T-cell (primary cell): Measurements from ENCODE around the gene PABPC4L. TPM values are rescaled to one million over a fixed set of nuclear protein-coding genes. Genes with fewer than 3 reads are reported as not detected.

Source experiments
- ATAC-seq, 4 experiments: fragments of 200-7000 bp in 3 of 4; fragments of 150-1000 bp in 1 of 4; cut with Tn5 transposase; replicated peaks in 1 of 4; 1 replicate in 3 of 4; 2 replicates in 1 of 4; pipeline ENCODE4 v1.10.0; 2021; ENCODE audit warnings: moderate library complexity in 3 of 4, mild to moderate bottlenecking in 2 of 4, moderate number of reproducible peaks in 1 of 4
- CTCF ChIA-PET, 2 donors: fragments of 300-600 bp; sonication (Branson Sonifier 250); formaldehyde crosslinking; loops; one replicate each; lab custom pipeline; 2022; ENCODE audit warnings: antibody characterized with exemption in 2 of 2; lab: Charles Lee
- POLR2A ChIA-PET, 2 donors: fragments of 300-600 bp; sonication (Branson Sonifier 250); formaldehyde crosslinking; loops; one replicate each; lab custom pipeline; 2022; ENCODE audit warnings: antibody characterized with exemption in 2 of 2; lab: Charles Lee
- DNase-seq, 35 experiments: peaks; one replicate each; pipeline versions ENCODE4 v3.0.0 to v3.0.0-alpha.2; 2013 to 2023
- H3K27ac ChIP-seq: one replicate; pipeline ENCODE4 v1.5.1; 2013; ENCODE audit warnings: low read length
- H3K27me3 ChIP-seq, 2 experiments: replicated peaks in 1 of 2; 1 replicate in 1 of 2; 2 replicates in 1 of 2; pipeline versions ENCODE4 v1.6.1 to v1.7.0; 2013; ENCODE audit warnings: low read length in 1 of 2, mixed read lengths in 1 of 2; ENCODE audit not compliant: control insufficient read depth in 2 of 2, insufficient read depth in 2 of 2; ENCODE audit errors: extremely low read depth in 1 of 2
- H3K36me3 ChIP-seq, 2 donors: 1 replicate in 1 of 2; 2 replicates in 1 of 2; pipeline versions ENCODE4 v1.6.1 to v1.7.0; 2013; ENCODE audit warnings: low read length in 1 of 2; ENCODE audit not compliant: control insufficient read depth in 2 of 2, insufficient read depth in 1 of 2; ENCODE audit errors: extremely low read depth in 1 of 2
- H3K4me1 ChIP-seq, 2 experiments: 1 replicate in 1 of 2; 2 replicates in 1 of 2; pipeline versions ENCODE4 v1.6.1 to v1.7.0; 2013; ENCODE audit warnings: low read length in 2 of 2, mixed read lengths in 1 of 2; ENCODE audit not compliant: insufficient read depth in 2 of 2, control insufficient read depth in 1 of 2; ENCODE audit errors: extremely low read depth in 1 of 2
- H3K4me3 ChIP-seq, 2 donors: 1 replicate in 1 of 2; 2 replicates in 1 of 2; pipeline versions ENCODE4 v1.5.1 to v1.7.0; 2013; ENCODE audit warnings: mild to moderate bottlenecking in 2 of 2, low read length in 1 of 2, moderate library complexity in 1 of 2; ENCODE audit not compliant: control insufficient read depth in 1 of 2; ENCODE audit errors: extremely low read depth in 1 of 2
- H3K9me3 ChIP-seq: 2 replicates; pipeline ENCODE4 v1.7.0; 2013
- H3K27ac Mint-ChIP-seq, 2 donors: one replicate each; pipeline ENCODE4 v1.8.0; 2020 to 2021; ENCODE audit warnings: mild to moderate bottlenecking in 2 of 2, mixed read lengths in 2 of 2
- H3K27me3 Mint-ChIP-seq, 2 donors: one replicate each; pipeline ENCODE4 v1.8.0; 2021 to 2022; ENCODE audit warnings: mixed read lengths in 2 of 2
- H3K36me3 Mint-ChIP-seq: one replicate; pipeline ENCODE4 v1.8.0; 2021; ENCODE audit warnings: mixed read lengths
- H3K4me1 Mint-ChIP-seq, 3 donors: one replicate each; pipeline ENCODE4 v1.8.0; 2020 to 2022; ENCODE audit warnings: mixed read lengths in 3 of 3, mild to moderate bottlenecking in 1 of 3
- H3K4me3 Mint-ChIP-seq, 3 donors: one replicate each; pipeline ENCODE4 v1.8.0; 2020 to 2022; ENCODE audit warnings: mild to moderate bottlenecking in 3 of 3, mixed read lengths in 3 of 3, moderate library complexity in 3 of 3
- H3K9me3 Mint-ChIP-seq, 3 donors: one replicate each; pipeline ENCODE4 v1.8.0; 2020 to 2022; ENCODE audit warnings: mixed read lengths in 3 of 3
- WGBS: methylation state at CpG from one replicate; pipeline ENCODE4 v1.1.5; 2013; ENCODE audit warnings: missing lambda C conversion rate; ENCODE audit not compliant: insufficient coverage; 5-methylcytosine and 5-hydroxymethylcytosine counted together
- total RNA-seq, 35 experiments: library from RNA in 6 of 35; stranded (reverse) in 6 of 35; fragments of 120-200 nt in 1 of 35; gene quantifications; one replicate each; pipeline versions ENCODE4 v1.2.1 to v1.2.4 and lab custom pipeline; 2013 to 2026

The PABPC4L gene
- under 1 TPM in 1 of 5 donors, not detected in 4; 0.06 TPM for total RNA-seq
- 0.02 TPM for total RNA-seq (2013)
- total RNA-seq (lab: John Stamatoyannopoulos, UW): 0 to 0.06 (median 0) reads per million in 29 experiments

DNA sequence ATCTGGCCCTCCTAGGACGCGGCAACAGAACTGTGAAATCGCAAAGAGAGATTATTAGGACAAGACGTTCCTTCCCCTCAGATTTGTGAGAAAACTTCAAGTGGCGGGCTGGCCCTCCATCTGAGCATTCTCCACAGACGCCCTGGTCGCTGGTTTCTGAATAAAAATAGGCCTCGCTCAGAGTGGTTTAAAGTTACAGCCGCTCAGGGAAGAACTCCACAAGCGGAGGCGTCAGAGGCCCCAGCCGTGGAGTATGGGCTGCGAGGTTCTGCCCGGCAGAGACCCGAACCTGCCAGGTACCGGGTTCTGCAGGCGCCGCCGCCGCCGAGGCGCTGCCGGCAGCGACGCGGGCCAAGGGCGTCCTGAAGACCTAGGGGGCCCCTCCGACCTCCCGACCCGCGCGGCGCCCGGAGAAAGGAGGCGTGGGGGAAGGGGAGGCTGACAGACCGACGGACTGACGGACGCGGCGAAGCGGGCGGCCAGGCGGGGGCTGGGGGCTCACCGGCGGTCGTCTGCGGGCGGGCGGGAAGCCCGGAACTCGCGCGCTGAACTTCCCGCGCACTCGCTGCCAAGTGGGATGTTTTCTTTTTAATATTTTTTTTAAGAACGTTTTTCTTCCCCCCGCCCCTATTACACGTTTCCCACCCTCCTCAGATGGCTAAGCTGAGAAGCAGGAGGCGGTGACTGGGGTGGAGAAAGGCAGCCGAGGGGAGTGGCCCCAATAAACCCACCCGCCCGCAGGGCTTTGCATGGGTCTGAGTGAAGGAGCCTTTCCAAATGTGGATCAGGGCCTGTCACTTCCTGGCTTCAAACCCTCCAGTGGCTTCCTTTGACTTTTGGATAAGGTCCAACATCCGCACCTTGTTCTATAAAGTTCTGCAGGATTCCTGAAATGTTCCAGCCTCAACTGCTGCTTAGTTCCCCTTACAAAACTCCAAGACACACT, at the start of gene PABPC4L:
Gene PABPC4L (minus strand): TSS at position 574 of the 946 bp plus-strand sequence. CDS start 770 bp downstream, outside the sequence.
- Mint-ChIP-seq H3K27ac (no peak within 1 kb of the TSS), H3K27me3 (no peaks in the 10 kb centered on the region), H3K36me3 (no peaks in the 10 kb centered on the region), H3K9me3 (peaks cover 1 to 9% (median 4%) of the 10 kb centered on the region in 3 donors), H3K4me3 (no peak within 1 kb of the TSS), H3K4me1 (no peaks in the 10 kb centered on the region)
- Histone ChIP-seq H3K4me3 (peak within 1 kb of the TSS in 1 of 2 donors; percentile 69), H3K27ac (no peak within 1 kb of the TSS), H3K36me3 (no peaks in the 10 kb centered on the region), H3K4me1 (no peaks in the 10 kb centered on the region), H3K27me3 (peaks cover 0 to 5% of the 10 kb centered on the region in 2 experiments), H3K9me3 (no peaks in the 10 kb centered on the region)
- POLR2A ChIA-PET: no interaction called here
- ATAC-seq: no peak
- no peak for DNase-seq
- CTCF ChIA-PET: no interaction called here
- WGBS: 15% methylated on average over 39 of the region's 65 CpGs

- H3K4me3 ChIP-seq: no peak overlapping the region
- Mint-ChIP-seq H3K27ac (no peak overlapping the region), H3K4me3 (no peak overlapping the region), H3K9me3 (peaks cover 0 to 25% (median 10%) of the 10 kb centered on the region in 3 donors), H3K4me1 (no peaks in the 10 kb centered on the region), H3K36me3 (no peaks in the 10 kb centered on the region), H3K27me3 (no peaks in the 10 kb centered on the region)
- H3K27me3 ChIP-seq: no peaks in the 10 kb centered on the region
- DNase-seq (no peak), ATAC-seq (no peak)
- no peaks in the 10 kb centered on the region for H3K36me3 ChIP-seq
- no peak overlapping the region for H3K27ac ChIP-seq
- H3K4me1 ChIP-seq: no peaks in the 10 kb centered on the region
- WGBS: no CpG with 5 or more reads among the region's 1 CpG
- POLR2A ChIA-PET: no interaction called here
- CTCF ChIA-PET: no interaction called here
- H3K9me3 ChIP-seq: no peaks in the 10 kb centered on the region
Observed at GRCh38 chr4:134251322-134251721, 49.7 kb upstream of the PABPC4L start.

DNA sequence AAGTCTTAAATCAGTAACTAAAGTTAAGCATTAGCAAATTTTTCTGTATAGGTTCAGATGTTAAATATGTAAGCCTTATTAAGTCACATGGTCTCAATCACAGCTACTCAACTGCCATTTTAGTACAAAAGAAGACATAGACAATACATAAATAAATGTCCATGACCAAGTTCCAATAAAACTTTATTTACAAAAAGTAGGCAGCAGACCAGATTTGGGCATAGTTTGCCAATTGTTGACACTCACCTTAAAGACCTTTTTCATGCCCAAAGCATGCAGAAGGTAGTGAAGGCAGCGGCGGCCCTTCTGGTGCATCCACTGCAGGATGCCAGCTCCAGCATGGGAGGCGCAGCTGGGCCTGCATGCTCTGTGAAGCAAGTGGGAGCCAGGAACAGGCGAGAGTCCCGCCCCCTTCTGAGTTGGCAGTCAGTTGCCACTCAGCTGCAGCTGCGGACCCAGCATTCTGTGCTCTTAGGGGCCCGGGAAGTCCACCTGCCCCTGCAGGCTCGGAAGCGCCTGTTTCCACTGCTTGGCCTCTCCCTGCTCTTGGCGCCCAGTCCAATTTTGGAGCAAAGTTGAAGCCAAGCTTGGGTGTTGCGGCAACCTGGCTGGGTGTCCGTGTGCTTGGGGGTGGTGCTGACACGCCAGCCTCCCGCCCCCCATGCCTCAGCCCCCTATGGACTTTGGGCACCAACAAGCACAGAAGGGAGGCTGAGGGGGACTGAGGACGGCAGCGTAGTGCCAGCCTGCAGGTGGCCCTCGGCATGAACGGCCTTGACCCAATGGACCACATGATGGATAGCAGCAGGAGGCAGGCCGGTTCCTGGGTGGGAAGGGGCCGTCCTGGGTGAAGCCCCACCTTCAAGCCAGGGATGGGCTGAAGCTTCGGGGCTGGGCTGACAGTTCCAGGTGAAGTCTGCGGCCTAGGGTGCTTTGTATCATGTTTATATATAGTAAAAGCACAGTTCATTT, 42.4 kb upstream of the PABPC4L start:
- Histone ChIP-seq H3K36me3 (no peaks in the 10 kb centered on the region), H3K9me3 (no peaks in the 10 kb centered on the region), H3K4me1 (no peaks in the 10 kb centered on the region), H3K4me3 (no peak overlapping the region), H3K27ac (no peak overlapping the region), H3K27me3 (no peaks in the 10 kb centered on the region)
- Mint-ChIP-seq H3K4me1 (no peaks in the 10 kb centered on the region), H3K27me3 (no peaks in the 10 kb centered on the region), H3K9me3 (peaks cover 8 to 30% (median 12%) of the 10 kb centered on the region in 3 donors), H3K36me3 (no peaks in the 10 kb centered on the region), H3K27ac (no peak overlapping the region), H3K4me3 (no peak overlapping the region)
- CTCF ChIA-PET: no interaction called here
- POLR2A ChIA-PET: no interaction called here
- ATAC-seq (no peak), DNase-seq (no peak)
- WGBS: 86% methylated on average over 19 of the region's 22 CpGs

GRCh38 chr4:134219043-134219442, 17.5 kb upstream of the PABPC4L start:
- Histone ChIP-seq H3K4me1 (no peaks in the 10 kb centered on the region), H3K27me3 (no peaks in the 10 kb centered on the region), H3K9me3 (no peaks in the 10 kb centered on the region), H3K4me3 (no peak overlapping the region), H3K27ac (no peak overlapping the region), H3K36me3 (no peaks in the 10 kb centered on the region)
- ChIA-PET POLR2A (no interaction called here), CTCF (no interaction called here)
- Mint-ChIP-seq H3K4me1 (no peaks in the 10 kb centered on the region), H3K27ac (no peak overlapping the region), H3K9me3 (peaks cover 4 to 18% (median 13%) of the 10 kb centered on the region in 3 donors), H3K36me3 (no peaks in the 10 kb centered on the region), H3K27me3 (no peaks in the 10 kb centered on the region), H3K4me3 (no peak overlapping the region)
- no peak for ATAC-seq
- WGBS: no CpG with 5 or more reads among the region's 3 CpGs
- DNase-seq: no peak

DNA sequence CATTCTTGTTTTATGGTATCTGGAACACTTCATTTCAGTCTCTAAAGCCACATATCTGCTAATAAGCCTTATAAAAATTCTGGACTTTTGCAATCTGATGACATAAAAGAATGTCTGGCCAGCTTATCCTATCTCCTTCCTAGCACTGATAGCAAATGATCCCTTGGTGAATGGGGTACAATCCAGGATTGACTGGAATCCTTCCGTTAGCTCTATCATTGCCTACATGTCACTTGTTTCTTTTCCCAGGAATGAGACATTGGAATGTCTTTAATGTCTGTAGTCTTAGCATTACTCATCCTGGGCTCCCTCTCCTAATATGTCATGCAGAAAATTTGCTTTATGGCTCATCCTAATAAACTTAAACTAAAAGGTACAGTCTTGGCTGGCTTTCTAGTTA, 14.8 kb upstream of the PABPC4L start:
- WGBS: no CpG with 5 or more reads among the region's 1 CpG
- POLR2A ChIA-PET: no interaction called here
- H3K27ac Mint-ChIP-seq: no peak overlapping the region
- no peaks in the 10 kb centered on the region for H3K36me3 Mint-ChIP-seq
- no peak overlapping the region for H3K4me3 Mint-ChIP-seq
- Histone ChIP-seq H3K36me3 (no peaks in the 10 kb centered on the region), H3K4me3 (no peak overlapping the region), H3K27me3 (no peaks in the 10 kb centered on the region), H3K27ac (no peak overlapping the region), H3K4me1 (no peaks in the 10 kb centered on the region), H3K9me3 (no peaks in the 10 kb centered on the region)
- ATAC-seq: no peak
- no peak for DNase-seq
- H3K27me3 Mint-ChIP-seq: no peaks in the 10 kb centered on the region
- CTCF ChIA-PET: no interaction called here
- H3K4me1 Mint-ChIP-seq: no peaks in the 10 kb centered on the region
- H3K9me3 Mint-ChIP-seq: peaks cover 4 to 19% (median 10%) of the 10 kb centered on the region in 3 donors

DNA sequence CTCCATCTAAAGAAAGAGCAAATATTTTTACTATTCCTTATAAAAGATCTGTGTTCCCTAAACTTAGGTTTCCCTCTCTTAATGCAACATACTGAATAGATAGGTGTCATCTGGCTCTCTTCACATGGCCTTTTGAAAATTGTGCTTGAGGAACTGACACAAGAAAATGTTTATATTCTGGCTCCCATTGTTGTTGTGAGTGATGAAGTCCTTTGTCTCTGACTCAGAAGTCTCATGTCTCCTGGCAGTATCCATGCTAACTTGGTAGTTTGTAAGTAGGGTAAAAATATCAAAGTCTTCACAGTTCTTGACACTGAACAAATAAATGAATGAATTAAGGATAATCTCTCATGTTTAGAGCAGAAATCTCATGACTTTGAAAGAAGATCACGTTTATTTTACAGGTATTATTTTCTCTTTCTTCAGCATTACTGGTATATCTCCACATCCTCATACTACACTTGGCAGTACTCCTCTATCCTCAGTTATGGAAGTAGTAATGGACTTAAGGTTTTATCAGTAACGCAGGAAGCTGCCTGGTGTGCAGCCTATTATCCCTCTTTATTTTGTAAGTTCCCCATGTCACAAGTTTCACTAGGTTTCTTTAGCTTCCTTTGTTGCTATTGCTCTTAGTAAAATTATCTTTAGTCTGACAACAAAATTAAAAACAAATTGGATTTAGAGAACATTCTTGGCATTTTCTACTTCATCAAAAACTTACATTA, 14.2 kb upstream of the PABPC4L start:
- no peaks in the 10 kb centered on the region for H3K36me3 Mint-ChIP-seq
- Histone ChIP-seq H3K27me3 (no peaks in the 10 kb centered on the region), H3K27ac (no peak overlapping the region), H3K36me3 (no peaks in the 10 kb centered on the region), H3K4me3 (no peak overlapping the region), H3K4me1 (no peaks in the 10 kb centered on the region), H3K9me3 (no peaks in the 10 kb centered on the region)
- CTCF ChIA-PET: no interaction called here
- WGBS: no CpG with 5 or more reads among the region's 2 CpGs
- POLR2A ChIA-PET: no interaction called here
- peaks cover 4 to 19% (median 10%) of the 10 kb centered on the region in 3 donors for H3K9me3 Mint-ChIP-seq
- H3K4me3 Mint-ChIP-seq: no peak overlapping the region
- H3K27me3 Mint-ChIP-seq: no peaks in the 10 kb centered on the region
- H3K27ac Mint-ChIP-seq: no peak overlapping the region
- H3K4me1 Mint-ChIP-seq: no peaks in the 10 kb centered on the region
- no peak for DNase-seq
- no peak for ATAC-seq
